ENCODE data around the gene SELENOP. TPM values are rescaled to one million over a fixed set of nuclear protein-coding genes. Genes with fewer than 3 reads are reported as not detected.

Gene SELENOP, protein sequence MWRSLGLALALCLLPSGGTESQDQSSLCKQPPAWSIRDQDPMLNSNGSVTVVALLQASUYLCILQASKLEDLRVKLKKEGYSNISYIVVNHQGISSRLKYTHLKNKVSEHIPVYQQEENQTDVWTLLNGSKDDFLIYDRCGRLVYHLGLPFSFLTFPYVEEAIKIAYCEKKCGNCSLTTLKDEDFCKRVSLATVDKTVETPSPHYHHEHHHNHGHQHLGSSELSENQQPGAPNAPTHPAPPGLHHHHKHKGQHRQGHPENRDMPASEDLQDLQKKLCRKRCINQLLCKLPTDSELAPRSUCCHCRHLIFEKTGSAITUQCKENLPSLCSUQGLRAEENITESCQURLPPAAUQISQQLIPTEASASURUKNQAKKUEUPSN
- polyA plus RNA-seq (2011; rRNA removed) (2.0 TPM in 2 replicates), polyA minus RNA-seq (2011; rRNA and poly(A)+ RNA removed) (0.23 and 1.3 TPM in 2 replicates)

- CTCF ChIA-PET: interaction anchor here (1.7 kb wide), 1 partner anchor 44 kb away, joined by 4 read pairs; no protein-coding TSS in a partner anchor
- no peak within 1 kb of the TSS for H3K27ac ChIP-seq (ENCODE audit: low read depth, low read length)
- TF ChIP-seq, protein P1, sequence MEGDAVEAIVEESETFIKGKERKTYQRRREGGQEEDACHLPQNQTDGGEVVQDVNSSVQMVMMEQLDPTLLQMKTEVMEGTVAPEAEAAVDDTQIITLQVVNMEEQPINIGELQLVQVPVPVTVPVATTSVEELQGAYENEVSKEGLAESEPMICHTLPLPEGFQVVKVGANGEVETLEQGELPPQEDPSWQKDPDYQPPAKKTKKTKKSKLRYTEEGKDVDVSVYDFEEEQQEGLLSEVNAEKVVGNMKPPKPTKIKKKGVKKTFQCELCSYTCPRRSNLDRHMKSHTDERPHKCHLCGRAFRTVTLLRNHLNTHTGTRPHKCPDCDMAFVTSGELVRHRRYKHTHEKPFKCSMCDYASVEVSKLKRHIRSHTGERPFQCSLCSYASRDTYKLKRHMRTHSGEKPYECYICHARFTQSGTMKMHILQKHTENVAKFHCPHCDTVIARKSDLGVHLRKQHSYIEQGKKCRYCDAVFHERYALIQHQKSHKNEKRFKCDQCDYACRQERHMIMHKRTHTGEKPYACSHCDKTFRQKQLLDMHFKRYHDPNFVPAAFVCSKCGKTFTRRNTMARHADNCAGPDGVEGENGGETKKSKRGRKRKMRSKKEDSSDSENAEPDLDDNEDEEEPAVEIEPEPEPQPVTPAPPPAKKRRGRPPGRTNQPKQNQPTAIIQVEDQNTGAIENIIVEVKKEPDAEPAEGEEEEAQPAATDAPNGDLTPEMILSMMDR (IDR thresholded peaks at IDR 0.05; ENCODE audit: low read depth, low read length): no peak
Measured at GRCh38 chr5:42811591-42812446, at the start of gene SELENOP. Gene SELENOP, minus strand, starts transcription at chr5:42811892. Its CDS starts 3,539 bp downstream, at chr5:42808353.

GRCh38 chr5:42858687-42859086 lies 47.0 kb upstream of the SELENOP start:
- H3K9me3 ChIP-seq (ENCODE audit: control insufficient read depth, insufficient read depth, low read length): no peaks in the 10 kb centered on the region
- TF ChIP-seq, protein P1 (IDR thresholded peaks at IDR 0.05; ENCODE audit: low read depth, low read length): no peak
- no peak overlapping the region for H3K4me3 ChIP-seq (ENCODE audit: low read depth, low read length)
- H3K27ac ChIP-seq (ENCODE audit: low read depth, low read length): no peak overlapping the region
- ChIA-PET POLR2A (no interaction called here), CTCF (interaction anchor here (2.6 kb wide), 1 partner anchor 31 kb away, joined by 6 read pairs; no protein-coding TSS in a partner anchor)
- no peaks in the 10 kb centered on the region for H3K27me3 ChIP-seq (ENCODE audit: control insufficient read depth, insufficient read depth, low read length)
- DNase-seq (ENCODE audit: low read depth, low spot score): no peak

More at GRCh38 chr5:42811591-42812446, at the start of gene SELENOP:
- POLR2A ChIA-PET: no interaction called here
- H3K4me3 ChIP-seq (ENCODE audit: low read depth, low read length): no peak within 1 kb of the TSS
- DNase-seq (ENCODE audit: low read depth, low spot score): no peak
- H3K9me3 ChIP-seq (ENCODE audit: control insufficient read depth, insufficient read depth, low read length): no peaks in the 10 kb centered on the region
- no peaks in the 10 kb centered on the region for H3K27me3 ChIP-seq (ENCODE audit: control insufficient read depth, insufficient read depth, low read length)

- TF ChIP-seq, protein P1 (IDR thresholded peaks at IDR 0.05; ENCODE audit: low read depth, low read length): no peak
- CTCF ChIA-PET: interaction anchor here (2.6 kb wide), 1 partner anchor 32 kb away, joined by 6 read pairs; no protein-coding TSS in a partner anchor
- POLR2A ChIA-PET: no interaction called here
- H3K9me3 ChIP-seq (ENCODE audit: control insufficient read depth, insufficient read depth, low read length): no peaks in the 10 kb centered on the region
- H3K27me3 ChIP-seq (ENCODE audit: control insufficient read depth, insufficient read depth, low read length): no peaks in the 10 kb centered on the region
- DNase-seq (ENCODE audit: low read depth, low spot score): no peak
- no peak overlapping the region for H3K4me3 ChIP-seq (ENCODE audit: low read depth, low read length)
- H3K27ac ChIP-seq (ENCODE audit: low read depth, low read length): no peak overlapping the region
Measured at GRCh38 chr5:42858031-42858643, 46.4 kb upstream of the SELENOP start.

GRCh38 chr5:42855811-42856210 lies 44.1 kb upstream of the SELENOP start:
- DNase-seq (ENCODE audit: low read depth, low spot score): no peak
- H3K27me3 ChIP-seq (ENCODE audit: control insufficient read depth, insufficient read depth, low read length): no peaks in the 10 kb centered on the region
- no peak overlapping the region for H3K4me3 ChIP-seq (ENCODE audit: low read depth, low read length)
- TF ChIP-seq, protein P1 (IDR thresholded peaks at IDR 0.05; ENCODE audit: low read depth, low read length): no peak
- no peak overlapping the region for H3K27ac ChIP-seq (ENCODE audit: low read depth, low read length)
- POLR2A ChIA-PET: no interaction called here
- CTCF ChIA-PET: no interaction called here
- H3K9me3 ChIP-seq (ENCODE audit: control insufficient read depth, insufficient read depth, low read length): no peaks in the 10 kb centered on the region
